ENCODE data around the gene HIP1R. TPM values are rescaled to one million over a fixed set of nuclear protein-coding genes. Genes with fewer than 3 reads are reported as not detected.

Gene HIP1R
- total and polyA plus RNA-seq, 2 of the 8 experiments (the other 6 are each of a cell fraction or from before 2014, with no cell fraction given): 11.2 to 14.5 TPM

GRCh38 chr12:122823429-122823828 lies 11.8 kb upstream of the HIP1R start:
- H3K23me2 ChIP-seq (ENCODE audit: low read depth, low read length): no peaks in the 10 kb centered on the region
- H3K4me1 ChIP-seq (replicated peaks in 1 of 4; ENCODE audit: control insufficient read depth in 3 of 4, insufficient read depth in 4 of 4, low read length in 3 of 4): no peaks in the 10 kb centered on the region
- H3K4me2 ChIP-seq (ENCODE audit: insufficient read depth in 1 of 2, low read depth in 2 of 2, low read length in 2 of 2): no peak overlapping the region
- H3K14ac ChIP-seq (ENCODE audit: insufficient read length): no peak overlapping the region
- ChIA-PET CTCF (ENCODE audit: partially characterized antibody) (interaction anchor here (0.6 to 0.9 kb wide), 2 partner anchors 23 to 30 kb away, joined by 3 to 4 read pairs; no protein-coding TSS in a partner anchor), POLR2A (ENCODE audit: partially characterized antibody) (interaction anchor here (1.5 kb wide), 1 partner anchor 11 kb away, joined by 3 read pairs; no protein-coding TSS in a partner anchor)
- no peak overlapping the region for H3K27ac ChIP-seq (ENCODE audit: low read depth, low read length)
- no peak overlapping the region for H4K91ac ChIP-seq (replicated peaks; ENCODE audit: insufficient read length, low read length)
- no peak overlapping the region for H2BK12ac ChIP-seq (ENCODE audit: low read depth, low read length)
- H2BK120ac ChIP-seq (replicated peaks; ENCODE audit: low read depth, low read length): no peak overlapping the region
- H4K5ac ChIP-seq (ENCODE audit: insufficient read length, low read depth, low read length): no peak overlapping the region
- H3K27me3 ChIP-seq (replicated peaks in 1 of 4; ENCODE audit: control insufficient read depth in 3 of 4, extremely low read depth in 1 of 4, insufficient read depth in 3 of 4, low read length in 3 of 4): no peaks in the 10 kb centered on the region
- H2AK5ac ChIP-seq (ENCODE audit: low read depth, low read length): no peak overlapping the region
- no peaks in the 10 kb centered on the region for H3K36me3 ChIP-seq (ENCODE audit: control insufficient read depth in 2 of 4, insufficient read depth in 4 of 4, low read length in 3 of 4)
- no peak for TF ChIP-seq RXRA (IDR thresholded peaks at IDR 0.05; ENCODE audit: insufficient read depth, low read depth, low read length)
- no peak for TF ChIP-seq USF2 (IDR thresholded peaks at IDR 0.05; ENCODE audit: low read length)
- TF ChIP-seq ZNF274 (IDR thresholded peaks at IDR 0.05; ENCODE audit: borderline replicate concordance, extremely low read depth, low read length): no peak
- no peak for TF ChIP-seq BCL11A (IDR thresholded peaks at IDR 0.05; ENCODE audit: low read depth in 2 of 2, low read length in 2 of 2)
- TF ChIP-seq ATF3 (IDR thresholded peaks at IDR 0.05; ENCODE audit: insufficient read depth, low read depth, low read length): no peak
- TF ChIP-seq GTF2F1 (IDR thresholded peaks at IDR 0.05; ENCODE audit: borderline replicate concordance, low read depth, low read length): no peak
- no peak for TF ChIP-seq CHD2 (IDR thresholded peaks at IDR 0.05; ENCODE audit: low read length)
- TF ChIP-seq TBP (IDR thresholded peaks at IDR 0.05; ENCODE audit: low read depth, low read length): no peak
- TF ChIP-seq CBX5 (IDR thresholded peaks at IDR 0.05; ENCODE audit: low read depth, low read length): no peak
- DNase-seq (ENCODE audit: low read depth in 1 of 2, low spot score in 2 of 2): no peak
- no peak overlapping the region for H2AFZ ChIP-seq (ENCODE audit: low read length)
- no peaks in the 10 kb centered on the region for H3K79me1 ChIP-seq (ENCODE audit: low read depth, low read length)
- H2BK20ac ChIP-seq (ENCODE audit: low read length): no peak overlapping the region
- H3K18ac ChIP-seq (ENCODE audit: extremely low read depth, low read length): no peak overlapping the region
- no peak overlapping the region for H3K56ac ChIP-seq (replicated peaks; ENCODE audit: insufficient read length, low read depth, low read length)
- no peak overlapping the region for H3K9ac ChIP-seq (replicated peaks in 1 of 4; ENCODE audit: extremely low read depth in 1 of 4, low read depth in 3 of 4, low read length in 3 of 4)
- no peak overlapping the region for H3K4me3 ChIP-seq (ENCODE audit: extremely low read depth in 1 of 4, insufficient read depth in 2 of 4, low read depth in 3 of 4, low read length in 4 of 4)
- H2BK5ac ChIP-seq (ENCODE audit: low read depth, low read length): no peak overlapping the region
- no peaks in the 10 kb centered on the region for H3K9me3 ChIP-seq (ENCODE audit: insufficient read depth in 2 of 2, low read depth in 1 of 2, low read length in 1 of 2)
- H4K20me1 ChIP-seq (replicated peaks in 1 of 2; ENCODE audit: control insufficient read depth in 1 of 2, insufficient read depth in 2 of 2, low read length in 2 of 2): no peaks in the 10 kb centered on the region
- FAIRE-seq: no peak
- no peak overlapping the region for H2BK15ac ChIP-seq (ENCODE audit: low read length)
- 92% methylated on average over 11 of the region's 11 CpGs; no CpG with 5 or more reads in 1 of the 2 experiments for WGBS, 2 experiments (ENCODE audit: extremely low coverage in 1 of 2, insufficient coverage in 1 of 2, insufficient read length in 1 of 2, insufficient replicate concordance in 2 of 2, low coverage in 1 of 2, low lambda C conversion rate in 2 of 2, missing lambda C conversion rate in 1 of 2)
- no peak overlapping the region for H4K8ac ChIP-seq (ENCODE audit: extremely low read depth, insufficient read depth, low read length)
- H3K4ac ChIP-seq (replicated peaks; ENCODE audit: insufficient read length, low read depth, low read length): no peak overlapping the region
- H3K79me2 ChIP-seq (ENCODE audit: control insufficient read depth in 1 of 2, insufficient read depth in 2 of 2, low read length in 2 of 2): no peaks in the 10 kb centered on the region
- no peak overlapping the region for H3K23ac ChIP-seq (ENCODE audit: insufficient read length)
